Gastrocnemius medialis (tissue), 4 donors: ENCODE data around the gene RNF167. TPM values are rescaled to one million over a fixed set of nuclear protein-coding genes. Genes with fewer than 3 reads are reported as not detected.

Experiments used
- ATAC-seq, 2 donors: fragments of 150-250 bp; one replicate each; pipeline ENCODE4 v1.9.1; 2016
- DNase-seq, 2 donors: peaks; one replicate each; pipeline ENCODE4 v3.0.0-alpha.2; 2019
- H3K27ac ChIP-seq, 4 donors: fragments of 200-600 bp; sonication (generic); 1 replicate in 1 of 4; 2 replicates in 3 of 4; pipeline ENCODE4 v1.5.1; 2016 to 2018; ENCODE audit warnings: mild to moderate bottlenecking in 2 of 4, moderate library complexity in 1 of 4
- H3K27me3 ChIP-seq, 3 donors: fragments of 200-600 bp; sonication (generic) in 2 of 3; 1 replicate in 1 of 3; 2 replicates in 2 of 3; pipeline versions ENCODE4 v1.5.1 to v1.6.0; 2016 to 2019; ENCODE audit warnings: mild to moderate bottlenecking in 1 of 3, moderate library complexity in 1 of 3
- H3K36me3 ChIP-seq, 2 donors: fragments of 200-600 bp; sonication (generic) in 1 of 2; one replicate each; pipeline ENCODE4 v1.5.1; 2017 to 2018
- H3K4me1 ChIP-seq, 2 donors: fragments of 200-600 bp; sonication (generic) in 1 of 2; one replicate each; pipeline ENCODE4 v1.5.1; 2016 to 2017; ENCODE audit warnings: mild to moderate bottlenecking in 2 of 2
- H3K4me3 ChIP-seq, 4 donors: fragments of 200-600 bp; sonication (generic) in 3 of 4; 1 replicate in 1 of 4; 2 replicates in 3 of 4; pipeline ENCODE4 v1.5.1; 2016 to 2019; ENCODE audit warnings: mild to moderate bottlenecking in 2 of 4
- H3K9me3 ChIP-seq, 3 donors: fragments of 200-600 bp; sonication (generic) in 2 of 3; 1 replicate in 1 of 3; 2 replicates in 2 of 3; pipeline ENCODE4 v1.5.1; 2016 to 2019
- POLR2A ChIP-seq, 2 donors: fragments of 450-650 bp; IDR thresholded peaks; one replicate each; pipeline ENCODE4 v1.6.1; 2017; ENCODE audit warnings: antibody characterized with exemption in 2 of 2, mild to moderate bottlenecking in 2 of 2, moderate library complexity in 2 of 2
- in situ Hi-C, 4 donors: fragments of 200-750 bp; cut with MboI; loops; one replicate each; pipeline versions ENCODE4 v1.15.0 to v1.8.0; 2017; ENCODE audit warnings: low sequenced_read_pairs in 4 of 4
- intact Hi-C: fragments of 100-400 bp; cut with DNase I; formaldehyde crosslinking; loops from one replicate; pipeline ENCODE4 v1.15.1; 2023; ENCODE audit warnings: low total_unique reads
- total RNA-seq, 4 donors: library from RNA; depleted of rRNA; stranded (reverse); fragments of >200 nt; gene quantifications; one replicate each; pipeline versions ENCODE4 v1.1.0 to v1.2.3, GENCODE V29; 2016
- TF ChIP-seq, protein P1 (sequence below), 5 experiments: fragments of 450-650 bp in 3 of 5; fragments of 200-600 bp in 2 of 5; sonication (generic) in 2 of 5; IDR thresholded peaks in 4 of 5; conservative IDR thresholded peaks in 1 of 5; 1 replicate in 4 of 5; 2 replicates in 1 of 5; pipeline ENCODE4 v1.5.1; 2016 to 2019; ENCODE audit warnings: antibody characterized with exemption in 5 of 5, mild to moderate bottlenecking in 3 of 5, moderate library complexity in 3 of 5

The RNF167 gene
- total RNA-seq, 4 donors from 2014 or later, result 51.2 to 99.5 (median 75.2) TPM

DNA sequence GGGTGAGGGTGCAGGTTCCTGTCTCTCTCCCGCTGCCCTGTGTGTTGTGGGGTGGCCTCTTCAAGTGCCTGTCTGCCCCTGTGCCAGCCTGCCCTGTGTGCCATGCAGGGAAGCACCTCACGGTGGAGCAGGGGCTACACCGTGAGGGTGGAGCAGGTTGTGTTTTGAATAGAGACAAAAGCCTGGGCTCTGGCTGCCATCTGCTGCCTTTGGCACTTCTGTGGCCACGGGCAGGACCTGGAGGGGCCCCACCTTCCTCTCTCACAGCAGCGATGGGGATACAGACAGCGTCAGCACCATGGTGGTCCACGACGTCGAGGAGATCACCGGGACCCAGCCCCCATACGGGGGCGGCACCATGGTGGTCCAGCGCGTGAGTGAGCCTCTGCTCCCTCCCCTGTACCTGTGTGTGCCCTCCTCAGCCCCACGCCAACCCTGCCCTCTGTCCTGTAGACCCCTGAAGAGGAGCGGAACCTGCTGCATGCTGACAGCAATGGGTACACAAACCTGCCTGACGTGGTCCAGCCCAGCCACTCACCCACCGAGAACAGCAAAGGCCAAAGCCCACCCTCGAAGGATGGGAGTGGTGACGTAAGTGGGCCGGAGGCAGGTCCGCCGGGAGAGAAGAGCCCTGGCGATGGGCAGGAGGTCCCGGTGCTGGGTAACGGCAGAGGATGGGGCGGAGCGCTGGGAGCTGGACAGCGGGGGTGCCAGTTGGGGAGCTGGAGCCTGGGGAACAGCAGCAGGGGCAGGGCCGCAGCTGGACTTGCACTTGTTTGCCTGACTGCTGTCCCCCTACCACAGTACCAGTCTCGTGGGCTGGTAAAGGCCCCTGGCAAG is 46.1 kb upstream of the RNF167 start:
- ATAC-seq, result no peak
- Histone ChIP-seq H3K4me3 (no peak overlapping the region), H3K27ac (no peak overlapping the region), H3K36me3 (peaks cover 0 to 78% of the 10 kb centered on the region in 2 donors), H3K9me3 (no peaks in the 10 kb centered on the region), H3K27me3 (peaks cover 0 to 5% (median 2%) of the 10 kb centered on the region in 3 donors), H3K4me1 (peaks cover 0 to 3% of the 10 kb centered on the region in 2 donors)
- TF ChIP-seq, protein P1, sequence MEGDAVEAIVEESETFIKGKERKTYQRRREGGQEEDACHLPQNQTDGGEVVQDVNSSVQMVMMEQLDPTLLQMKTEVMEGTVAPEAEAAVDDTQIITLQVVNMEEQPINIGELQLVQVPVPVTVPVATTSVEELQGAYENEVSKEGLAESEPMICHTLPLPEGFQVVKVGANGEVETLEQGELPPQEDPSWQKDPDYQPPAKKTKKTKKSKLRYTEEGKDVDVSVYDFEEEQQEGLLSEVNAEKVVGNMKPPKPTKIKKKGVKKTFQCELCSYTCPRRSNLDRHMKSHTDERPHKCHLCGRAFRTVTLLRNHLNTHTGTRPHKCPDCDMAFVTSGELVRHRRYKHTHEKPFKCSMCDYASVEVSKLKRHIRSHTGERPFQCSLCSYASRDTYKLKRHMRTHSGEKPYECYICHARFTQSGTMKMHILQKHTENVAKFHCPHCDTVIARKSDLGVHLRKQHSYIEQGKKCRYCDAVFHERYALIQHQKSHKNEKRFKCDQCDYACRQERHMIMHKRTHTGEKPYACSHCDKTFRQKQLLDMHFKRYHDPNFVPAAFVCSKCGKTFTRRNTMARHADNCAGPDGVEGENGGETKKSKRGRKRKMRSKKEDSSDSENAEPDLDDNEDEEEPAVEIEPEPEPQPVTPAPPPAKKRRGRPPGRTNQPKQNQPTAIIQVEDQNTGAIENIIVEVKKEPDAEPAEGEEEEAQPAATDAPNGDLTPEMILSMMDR (IDR thresholded peaks at IDR 0.05 in 4 of 5, conservative IDR thresholded peaks at IDR 0.05 in 1 of 5), result no peak
- TF ChIP-seq POLR2A (IDR thresholded peaks at IDR 0.05), result no peak
- in situ Hi-C loops (loop anchor here in 2 of 4 donors (25.0 kb wide), 1 partner anchor 107 kb away; the partner anchor contains the start of genes GLTPD2 (in 2 of the 2), PSMB6 (in 2 of the 2) and VMO1 (in 2 of the 2)), intact Hi-C loops (no loop called here)
- no peak for DNase-seq

DNA sequence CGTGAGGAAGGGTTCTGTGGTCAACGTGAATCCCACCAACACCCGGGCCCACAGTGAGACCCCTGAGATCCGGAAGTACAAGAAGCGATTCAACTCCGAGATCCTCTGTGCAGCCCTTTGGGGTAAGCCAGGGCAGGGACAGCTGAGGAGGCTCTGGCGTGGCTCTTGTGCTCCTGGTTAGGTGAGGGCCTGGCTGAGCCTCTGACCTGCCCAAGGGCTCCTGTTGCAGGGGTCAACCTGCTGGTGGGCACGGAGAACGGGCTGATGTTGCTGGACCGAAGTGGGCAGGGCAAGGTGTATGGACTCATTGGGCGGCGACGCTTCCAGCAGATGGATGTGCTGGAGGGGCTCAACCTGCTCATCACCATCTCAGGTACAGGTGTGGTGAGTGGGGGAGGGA is 44.9 kb upstream of the RNF167 start:
- no peak for ATAC-seq
- no peak for DNase-seq
- in situ Hi-C loops (loop anchor here in 2 of 4 donors (25.0 kb wide), 1 partner anchor 108 kb away; the partner anchor contains the start of genes GLTPD2 (in 2 of the 2), PSMB6 (in 2 of the 2) and VMO1 (in 2 of the 2)), intact Hi-C loops (no loop called here)
- Histone ChIP-seq H3K36me3 (peaks cover 0 to 69% of the 10 kb centered on the region in 2 donors), H3K27ac (no peak overlapping the region), H3K4me1 (peaks cover 0 to 10% of the 10 kb centered on the region in 2 donors), H3K9me3 (no peaks in the 10 kb centered on the region), H3K4me3 (no peak overlapping the region), H3K27me3 (peaks cover 0 to 16% (median 4%) of the 10 kb centered on the region in 3 donors)
- TF ChIP-seq, protein P1 (IDR thresholded peaks at IDR 0.05 in 4 of 5, conservative IDR thresholded peaks at IDR 0.05 in 1 of 5), result no peak
- no peak for TF ChIP-seq POLR2A (IDR thresholded peaks at IDR 0.05)

DNA sequence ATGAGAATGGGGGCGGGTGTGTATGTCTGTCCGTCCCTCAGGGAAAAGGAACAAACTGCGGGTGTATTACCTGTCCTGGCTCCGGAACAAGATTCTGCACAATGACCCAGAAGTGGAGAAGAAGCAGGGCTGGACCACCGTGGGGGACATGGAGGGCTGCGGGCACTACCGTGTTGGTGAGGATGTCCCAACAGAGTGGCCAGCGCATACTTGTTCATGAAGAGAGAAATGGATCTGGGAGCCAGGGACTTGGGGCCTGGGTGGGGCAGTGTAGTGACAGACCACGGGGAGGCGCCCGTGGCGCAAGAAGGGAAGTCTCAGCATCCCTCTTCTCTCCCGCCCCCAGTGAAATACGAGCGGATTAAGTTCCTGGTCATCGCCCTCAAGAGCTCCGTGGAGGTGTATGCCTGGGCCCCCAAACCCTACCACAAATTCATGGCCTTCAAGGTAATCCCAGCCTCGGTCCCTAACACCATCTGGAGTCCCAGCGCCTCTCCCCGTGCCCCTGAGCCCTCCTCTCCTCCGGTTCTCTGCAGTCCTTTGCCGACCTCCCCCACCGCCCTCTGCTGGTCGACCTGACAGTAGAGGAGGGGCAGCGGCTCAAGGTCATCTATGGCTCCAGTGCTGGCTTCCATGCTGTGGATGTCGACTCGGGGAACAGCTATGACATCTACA is 44.3 kb upstream of the RNF167 start:
- peaks cover 0 to 62% of the 10 kb centered on the region in 2 donors for H3K36me3 ChIP-seq
- H3K27me3 ChIP-seq, result peaks cover 0 to 18% (median 4%) of the 10 kb centered on the region in 3 donors
- no peaks in the 10 kb centered on the region for H3K9me3 ChIP-seq
- DNase-seq, result no peak
- H3K27ac ChIP-seq, result no peak overlapping the region
- no peak for TF ChIP-seq POLR2A (IDR thresholded peaks at IDR 0.05)
- TF ChIP-seq, protein P1 (IDR thresholded peaks at IDR 0.05 in 4 of 5, conservative IDR thresholded peaks at IDR 0.05 in 1 of 5), result no peak
- in situ Hi-C loops, result loop anchor here in 2 of 4 donors (25.0 kb wide), 1 partner anchor 108 kb away; the partner anchor contains the start of genes GLTPD2 (in 2 of the 2), PSMB6 (in 2 of the 2) and VMO1 (in 2 of the 2)
- H3K4me1 ChIP-seq, result peaks cover 0 to 10% of the 10 kb centered on the region in 2 donors
- no peak for ATAC-seq
- intact Hi-C loops, result no loop called here
- no peak overlapping the region for H3K4me3 ChIP-seq

DNA sequence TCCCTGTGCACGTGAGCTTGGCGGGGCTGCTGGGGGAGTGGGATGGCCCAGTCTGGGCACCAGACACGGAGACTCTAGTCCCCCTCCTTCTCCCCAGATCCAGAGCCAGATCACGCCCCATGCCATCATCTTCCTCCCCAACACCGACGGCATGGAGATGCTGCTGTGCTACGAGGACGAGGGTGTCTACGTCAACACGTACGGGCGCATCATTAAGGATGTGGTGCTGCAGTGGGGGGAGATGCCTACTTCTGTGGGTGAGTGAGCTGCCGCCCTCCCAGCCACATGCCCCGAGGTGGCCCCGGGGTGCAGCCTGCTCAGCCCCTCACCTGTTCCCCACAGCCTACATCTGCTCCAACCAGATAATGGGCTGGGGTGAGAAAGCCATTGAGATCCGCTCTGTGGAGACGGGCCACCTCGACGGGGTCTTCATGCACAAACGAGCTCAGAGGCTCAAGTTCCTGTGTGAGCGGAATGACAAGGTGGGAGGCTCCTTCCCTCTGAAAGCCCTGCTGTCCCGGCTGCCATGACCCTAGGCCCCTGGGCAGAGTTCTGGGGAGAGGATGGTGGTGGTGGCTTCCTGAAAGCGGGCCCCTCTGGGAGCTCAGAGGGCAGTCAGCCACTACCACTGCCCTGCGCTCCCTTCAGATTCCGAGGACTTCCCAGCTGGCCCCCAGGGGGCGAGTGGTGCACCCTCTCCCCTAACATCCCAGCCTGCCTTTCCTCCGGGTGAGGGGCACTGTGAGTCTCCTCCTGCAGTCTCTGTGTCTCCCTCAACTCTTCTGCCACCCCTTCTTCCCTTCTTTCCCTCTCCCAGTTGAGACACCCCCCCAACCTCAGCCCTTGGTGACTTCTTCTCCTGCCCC is 43.5 kb upstream of the RNF167 start:
- intact Hi-C loops, result no loop called here
- H3K4me3 ChIP-seq, result no peak overlapping the region
- TF ChIP-seq POLR2A (IDR thresholded peaks at IDR 0.05), result no peak
- TF ChIP-seq, protein P1 (IDR thresholded peaks at IDR 0.05 in 4 of 5, conservative IDR thresholded peaks at IDR 0.05 in 1 of 5), result no peak

More for the DNA sequence above, 43.5 kb upstream of the RNF167 start:
- Histone ChIP-seq H3K27ac (no peak overlapping the region), H3K4me1 (peaks cover 0 to 10% of the 10 kb centered on the region in 2 donors), H3K27me3 (peaks cover 0 to 18% (median 4%) of the 10 kb centered on the region in 3 donors), H3K36me3 (peaks cover 0 to 54% of the 10 kb centered on the region in 2 donors), H3K9me3 (no peaks in the 10 kb centered on the region)
- ATAC-seq (no peak), DNase-seq (no peak)
- in situ Hi-C loops, result loop anchor here in 2 of 4 donors (25.0 kb wide), 1 partner anchor 109 kb away; the partner anchor contains the start of genes GLTPD2 (in 2 of the 2), PSMB6 (in 2 of the 2) and VMO1 (in 2 of the 2)
